ENCODE results near the gene IRAK3.

- no peak for TF ChIP-seq CTCF (IDR thresholded peaks at IDR 0.05)
- TF ChIP-seq POLR2A (IDR thresholded peaks at IDR 0.05) = no peak
Observed at GRCh38 chr12:66191547-66192126, 2.6 kb downstream of the IRAK3 start.
